NCI-H146 (cell line): ENCODE measurements around the gene MFGE8.

Experiments used
- DNase-seq: peaks from one replicate; lab custom pipeline; 2025; lab: John Stamatoyannopoulos, UW

The MFGE8 gene

GRCh38 chr15:88872706-88873105 is 40.5 kb downstream of the MFGE8 start:
- no peak for DNase-seq

GRCh38 chr15:88872106-88872505 is 41.1 kb downstream of the MFGE8 start:
- no peak for DNase-seq

GRCh38 chr15:88871313-88871712 is 41.9 kb downstream of the MFGE8 start:
- no peak for DNase-seq

GRCh38 chr15:88866295-88866881 is 46.8 kb downstream of the MFGE8 start:
- no peak for DNase-seq

GRCh38 chr15:88865498-88866099 is 47.6 kb downstream of the MFGE8 start:
- DNase-seq: no peak

GRCh38 chr15:88864861-88865497 is 48.2 kb downstream of the MFGE8 start:
- no peak for DNase-seq

GRCh38 chr15:88863412-88863811 is 49.8 kb downstream of the MFGE8 start:
- no peak for DNase-seq

- DNase-seq: no peak
These were observed 53.0 kb downstream of the MFGE8 start for GRCh38 chr15:88860212-88860611.

- DNase-seq: no peak
These were observed 53.6 kb downstream of the MFGE8 start for GRCh38 chr15:88859550-88859949.

GRCh38 chr15:88858934-88859333 is 54.2 kb downstream of the MFGE8 start:
- no peak for DNase-seq

GRCh38 chr15:88852476-88852875 is 60.7 kb downstream of the MFGE8 start:
- no peak for DNase-seq

- DNase-seq: no peak
These were observed 63.7 kb downstream of the MFGE8 start for GRCh38 chr15:88849376-88850072.
